Esophagus mucosa (tissue), 1 donor: ENCODE data around the gene RASA3. TPM values are rescaled to one million over a fixed set of nuclear protein-coding genes. Genes with fewer than 3 reads are reported as not detected.

Experiments
- ATAC-seq: fragments of 200-7000 bp; cut with Tn5 transposase; one replicate; pipeline ENCODE4 v1.9.1; 2020
- total RNA-seq: library from RNA; stranded (reverse); gene quantifications from one replicate; pipeline ENCODE4 v1.2.4, GENCODE V29; 2023
- donor health status: DM: yes; HTN: yes; CAD: no.

RASA3 gene
- total RNA-seq, 1 donor from 2014 or later: 1.6 TPM

DNA sequence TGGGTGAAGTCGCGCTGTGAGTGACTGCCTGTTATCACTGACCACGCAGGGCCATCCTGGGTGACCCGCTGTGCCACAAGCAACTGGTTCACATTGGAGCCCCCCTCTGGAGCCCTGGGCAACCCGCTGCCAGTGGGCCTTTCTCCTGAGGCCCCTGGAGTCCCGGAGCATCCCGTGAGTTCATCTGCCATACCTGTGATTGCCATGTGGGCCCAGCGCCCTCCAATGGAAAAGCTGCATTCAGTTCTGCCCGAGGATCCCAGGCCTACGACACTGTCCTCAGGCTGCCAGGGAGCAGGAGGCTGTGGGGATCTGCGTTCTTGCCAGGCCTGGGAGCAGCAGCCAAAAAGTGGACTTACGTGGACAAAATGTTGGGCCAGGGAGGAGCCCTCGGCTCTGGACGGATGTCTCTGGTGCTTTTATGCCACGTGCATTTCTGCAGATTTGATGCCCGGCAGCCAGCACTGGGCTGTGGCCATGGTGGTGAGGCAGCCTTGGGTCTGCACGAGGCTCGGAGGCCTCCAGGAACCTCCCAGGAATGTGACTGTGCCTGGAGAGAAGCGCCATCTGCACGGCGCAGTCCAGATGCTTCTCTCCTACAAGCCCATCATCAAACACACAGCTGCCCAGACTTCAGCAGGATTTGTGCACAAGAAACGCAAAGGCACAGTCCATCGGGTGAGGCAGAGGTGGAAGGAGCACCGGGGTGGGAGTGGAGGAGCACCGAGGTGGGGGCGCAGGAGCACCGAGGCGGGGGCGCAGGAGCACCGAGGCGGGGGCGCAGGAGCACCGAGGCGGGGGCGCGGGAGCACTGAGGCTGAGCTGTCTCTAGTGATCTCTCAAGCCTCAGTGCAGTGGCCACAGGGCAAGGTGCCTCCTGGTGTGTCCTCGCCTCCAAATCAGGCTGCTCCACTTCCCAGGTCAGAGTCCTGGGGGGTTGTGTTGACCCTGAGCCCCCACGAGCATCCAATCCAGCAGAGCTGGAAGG, 202.5 kb downstream of the RASA3 start:
- no peak for ATAC-seq

DNA sequence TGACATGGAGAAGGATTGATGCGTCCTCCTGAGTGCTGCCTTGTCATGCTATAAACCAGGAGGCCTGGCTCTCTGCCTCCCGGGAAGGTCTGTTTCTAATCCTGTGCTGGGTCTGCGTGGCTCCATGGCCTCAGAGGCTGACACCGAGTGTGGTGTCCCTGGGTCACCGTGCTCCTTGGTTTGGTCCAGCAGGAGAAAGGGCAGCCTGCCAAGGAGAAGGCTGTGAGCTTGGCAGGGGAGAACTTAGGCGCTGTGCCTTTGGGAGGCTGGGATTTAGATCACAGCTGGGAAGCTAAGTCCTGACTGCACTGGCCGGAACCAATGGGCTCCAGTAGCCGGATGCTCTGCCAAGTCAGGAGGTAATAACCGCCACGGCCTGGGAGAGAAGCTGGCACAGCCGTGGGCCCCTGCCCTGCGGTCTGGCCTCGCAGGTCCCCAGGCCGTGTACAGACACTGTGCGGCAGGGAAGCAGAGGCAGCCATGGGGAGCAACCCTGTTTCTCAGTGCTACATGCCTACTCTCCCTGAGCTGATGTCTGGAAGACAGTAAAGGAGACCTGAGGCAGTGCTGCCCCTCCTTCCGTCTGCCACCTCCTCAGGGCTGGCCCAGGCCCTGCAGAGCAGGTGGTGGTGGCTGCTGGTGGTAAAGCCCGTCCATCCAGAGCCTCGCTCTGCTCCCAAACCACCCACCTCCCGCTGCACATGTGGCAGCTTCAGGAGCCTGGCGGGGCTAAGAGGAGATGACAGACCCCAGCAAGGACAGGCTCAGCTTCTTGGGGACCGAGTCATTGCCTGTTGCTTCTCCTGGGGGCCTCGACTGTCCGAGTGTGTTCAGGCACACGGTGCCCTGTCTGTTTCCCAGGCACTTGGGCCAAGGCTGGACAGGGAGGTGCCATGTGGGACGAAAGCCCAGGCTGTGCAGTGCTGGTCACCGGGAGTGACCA, 203.5 kb downstream of the RASA3 start:
- ATAC-seq: peak; percentile 23

Other genes with a start within 250 kb of the RASA3 start
- 0.08 TPM for gene C13orf46, start 158.5 kb downstream of the RASA3 start, total RNA-seq
- not detected for gene CFAP97D2, start 46.6 kb upstream of the RASA3 start, total RNA-seq
- 32.2 TPM for gene CDC16, start 102.3 kb upstream of the RASA3 start, total RNA-seq
- 26.2 TPM for gene UPF3A, start 149.0 kb upstream of the RASA3 start, total RNA-seq
- 8.9 TPM for gene CHAMP1, start 181.9 kb upstream of the RASA3 start, total RNA-seq